ENCODE data around the gene CNIH2.

Gene CNIH2

DNA sequence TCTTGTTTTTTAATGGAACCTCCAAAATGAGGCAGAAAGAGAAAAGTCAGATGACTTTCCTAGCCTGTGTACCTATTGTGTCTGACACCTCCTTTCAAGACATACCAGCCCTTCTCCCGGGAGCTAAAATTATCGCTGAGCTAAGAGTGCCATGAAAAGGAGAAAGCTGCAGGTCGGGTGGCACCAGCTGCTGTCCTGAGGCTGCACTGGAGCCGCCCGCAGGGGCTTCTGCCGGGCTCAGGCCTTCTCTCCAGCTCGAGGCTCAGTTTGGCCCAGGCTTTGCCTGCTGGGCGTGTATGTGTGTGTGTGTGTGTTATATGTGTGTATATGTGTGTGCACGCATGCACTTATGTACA lies 37.2 kb upstream of the CNIH2 start:
- in situ Hi-C loops (cut with MboI; ENCODE audit: low sequenced_read_pairs, unreplicated experiment), result no loop called here
- no peak for TF ChIP-seq CTCF (IDR thresholded peaks at IDR 0.05; ENCODE audit: borderline replicate concordance, control extremely low read depth, extremely low read depth, insufficient read depth, missing control alignments)
- no peak for DNase-seq (ENCODE audit: low spot score)

GRCh38 chr11:66242095-66242765 lies 35.7 kb upstream of the CNIH2 start:
- no peak for TF ChIP-seq CTCF (IDR thresholded peaks at IDR 0.05; ENCODE audit: borderline replicate concordance, control extremely low read depth, extremely low read depth, insufficient read depth, missing control alignments)
- DNase-seq (ENCODE audit: low spot score), result no peak
- in situ Hi-C loops (cut with MboI; ENCODE audit: low sequenced_read_pairs, unreplicated experiment), result no loop called here

DNA sequence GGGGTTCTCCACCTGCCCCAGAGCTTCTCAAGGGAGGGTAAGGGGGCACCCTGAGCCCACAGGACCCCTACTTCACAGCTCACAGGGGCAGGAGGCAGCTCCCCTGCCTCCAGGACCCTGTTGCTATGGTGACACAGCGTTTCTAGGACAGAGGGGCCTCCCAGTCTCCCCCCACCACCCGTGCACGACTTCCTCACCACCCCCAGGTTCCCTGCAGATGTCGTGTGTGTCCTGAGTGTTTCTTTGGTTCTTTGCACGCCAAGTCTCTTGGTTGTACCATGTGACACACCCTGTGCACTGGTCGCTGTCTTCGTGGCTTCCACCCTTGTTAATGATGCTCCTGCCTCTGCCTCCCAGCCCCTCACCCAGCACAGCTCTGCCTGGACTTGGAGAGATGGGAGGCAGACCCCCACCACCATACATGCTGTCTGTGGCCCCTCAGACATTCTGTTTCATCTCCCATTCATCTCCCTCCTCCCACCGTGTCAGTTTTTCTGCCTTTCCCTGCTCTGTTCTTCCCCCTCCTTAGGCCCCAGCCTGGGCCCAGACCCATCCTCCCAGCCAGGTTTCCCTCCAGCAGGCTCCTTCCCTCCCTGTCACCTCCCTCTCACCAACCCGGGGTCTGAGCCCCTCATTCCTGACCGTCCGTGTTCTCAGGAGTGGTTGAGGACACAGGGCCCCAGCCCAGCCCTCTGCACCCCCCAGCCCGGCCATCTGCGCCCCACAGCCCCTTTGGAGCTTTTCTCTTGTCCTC lies 34.0 kb upstream of the CNIH2 start:
- no peak for TF ChIP-seq CTCF (IDR thresholded peaks at IDR 0.05; ENCODE audit: borderline replicate concordance, control extremely low read depth, extremely low read depth, insufficient read depth, missing control alignments)
- DNase-seq (ENCODE audit: low spot score), result no peak
- in situ Hi-C loops (cut with MboI; ENCODE audit: low sequenced_read_pairs, unreplicated experiment), result no loop called here

- in situ Hi-C loops (cut with MboI; ENCODE audit: low sequenced_read_pairs, unreplicated experiment), result no loop called here
- TF ChIP-seq CTCF (IDR thresholded peaks at IDR 0.05; ENCODE audit: borderline replicate concordance, control extremely low read depth, extremely low read depth, insufficient read depth, missing control alignments), result no peak
- no peak for DNase-seq (ENCODE audit: low spot score)
These were observed 30.7 kb upstream of the CNIH2 start for GRCh38 chr11:66247295-66247694.

DNA sequence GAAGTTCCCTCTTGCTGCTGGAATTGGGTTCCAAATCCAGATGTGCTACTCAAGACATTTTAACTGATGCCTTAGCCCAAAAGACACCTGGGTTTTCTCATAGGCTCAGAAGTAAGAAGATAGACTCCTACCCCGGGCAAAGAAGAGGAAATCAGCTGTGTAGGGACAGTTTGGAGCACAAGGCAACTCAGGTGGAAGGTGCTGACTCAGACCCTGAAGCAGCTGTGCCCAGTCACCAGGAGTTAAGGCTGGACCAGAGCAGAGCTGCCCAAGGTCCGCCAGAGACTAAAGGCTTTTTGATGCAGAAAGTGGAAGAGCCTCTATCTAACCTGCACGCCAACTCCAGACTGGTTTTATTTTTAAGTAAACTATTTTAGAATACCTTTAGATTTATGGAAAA lies 30.2 kb upstream of the CNIH2 start:
- DNase-seq (ENCODE audit: low spot score), result no peak
- no peak for TF ChIP-seq CTCF (IDR thresholded peaks at IDR 0.05; ENCODE audit: borderline replicate concordance, control extremely low read depth, extremely low read depth, insufficient read depth, missing control alignments)
- in situ Hi-C loops (cut with MboI; ENCODE audit: low sequenced_read_pairs, unreplicated experiment), result no loop called here

- TF ChIP-seq CTCF (IDR thresholded peaks at IDR 0.05; ENCODE audit: borderline replicate concordance, control extremely low read depth, extremely low read depth, insufficient read depth, missing control alignments), result no peak
- in situ Hi-C loops (cut with MboI; ENCODE audit: low sequenced_read_pairs, unreplicated experiment), result no loop called here
- DNase-seq (ENCODE audit: low spot score), result no peak
These were observed 29.1 kb upstream of the CNIH2 start for GRCh38 chr11:66248903-66249302.

Measured in GM13976 (cell line).